ENCODE data around the gene MEIS2.

The MEIS2 gene

DNA sequence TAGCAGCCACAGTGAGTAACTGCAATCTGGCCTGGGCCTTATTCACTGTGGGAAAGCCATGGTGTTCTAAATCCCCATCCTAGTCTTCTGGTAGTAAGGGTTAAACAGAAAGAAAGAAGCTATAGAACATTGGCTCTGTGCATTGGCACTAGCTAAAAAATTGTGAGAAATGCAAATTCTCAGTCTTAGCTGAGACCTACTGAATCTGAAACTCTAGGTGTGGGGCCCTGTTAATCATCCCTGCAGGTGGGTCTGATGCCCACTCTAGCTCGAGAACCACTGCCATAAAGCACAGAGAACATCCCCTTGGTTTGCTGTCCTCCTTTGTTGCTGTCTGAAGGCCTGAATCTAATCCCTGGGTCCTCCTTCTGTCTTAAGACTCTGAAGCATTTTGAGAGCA lies 59.3 kb downstream of the MEIS2 start:
- Histone ChIP-seq H3K4me3 (ENCODE audit: low read length, poor library complexity, severe bottlenecking) (no peak overlapping the region), H3K36me3 (ENCODE audit: insufficient read depth, low read length) (no peaks in the 10 kb centered on the region), H3K4me2 (ENCODE audit: low read depth, low read length, poor library complexity, severe bottlenecking) (no peak overlapping the region), H2AFZ (ENCODE audit: low read length) (no peak overlapping the region), H3K9me3 (ENCODE audit: insufficient read depth, low read depth, low read length) (no peaks in the 10 kb centered on the region), H3F3A (ENCODE audit: low read depth) (no peaks in the 10 kb centered on the region), H3K4me1 (ENCODE audit: insufficient read depth, low read length, poor library complexity, severe bottlenecking) (no peaks in the 10 kb centered on the region), H3K9ac (ENCODE audit: low read depth, low read length, poor library complexity, severe bottlenecking) (no peak overlapping the region), H3K79me2 (ENCODE audit: insufficient read depth, low read length) (no peaks in the 10 kb centered on the region), H3K27me3 (ENCODE audit: insufficient read depth, low read length, poor library complexity, severe bottlenecking) (no peaks in the 10 kb centered on the region), H4K20me1 (ENCODE audit: insufficient read depth, low read length, poor library complexity, severe bottlenecking) (no peaks in the 10 kb centered on the region), H3K9me2 (replicated peaks; ENCODE audit: low read depth, low read length) (no peaks in the 10 kb centered on the region)
- TF ChIP-seq EZH2phosphoT487 (IDR thresholded peaks at IDR 0.05; ENCODE audit: borderline replicate concordance): no peak
- TF ChIP-seq, protein P1, sequence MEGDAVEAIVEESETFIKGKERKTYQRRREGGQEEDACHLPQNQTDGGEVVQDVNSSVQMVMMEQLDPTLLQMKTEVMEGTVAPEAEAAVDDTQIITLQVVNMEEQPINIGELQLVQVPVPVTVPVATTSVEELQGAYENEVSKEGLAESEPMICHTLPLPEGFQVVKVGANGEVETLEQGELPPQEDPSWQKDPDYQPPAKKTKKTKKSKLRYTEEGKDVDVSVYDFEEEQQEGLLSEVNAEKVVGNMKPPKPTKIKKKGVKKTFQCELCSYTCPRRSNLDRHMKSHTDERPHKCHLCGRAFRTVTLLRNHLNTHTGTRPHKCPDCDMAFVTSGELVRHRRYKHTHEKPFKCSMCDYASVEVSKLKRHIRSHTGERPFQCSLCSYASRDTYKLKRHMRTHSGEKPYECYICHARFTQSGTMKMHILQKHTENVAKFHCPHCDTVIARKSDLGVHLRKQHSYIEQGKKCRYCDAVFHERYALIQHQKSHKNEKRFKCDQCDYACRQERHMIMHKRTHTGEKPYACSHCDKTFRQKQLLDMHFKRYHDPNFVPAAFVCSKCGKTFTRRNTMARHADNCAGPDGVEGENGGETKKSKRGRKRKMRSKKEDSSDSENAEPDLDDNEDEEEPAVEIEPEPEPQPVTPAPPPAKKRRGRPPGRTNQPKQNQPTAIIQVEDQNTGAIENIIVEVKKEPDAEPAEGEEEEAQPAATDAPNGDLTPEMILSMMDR (conservative IDR thresholded peaks at IDR 0.05; ENCODE audit: low read length): no peak

DNA sequence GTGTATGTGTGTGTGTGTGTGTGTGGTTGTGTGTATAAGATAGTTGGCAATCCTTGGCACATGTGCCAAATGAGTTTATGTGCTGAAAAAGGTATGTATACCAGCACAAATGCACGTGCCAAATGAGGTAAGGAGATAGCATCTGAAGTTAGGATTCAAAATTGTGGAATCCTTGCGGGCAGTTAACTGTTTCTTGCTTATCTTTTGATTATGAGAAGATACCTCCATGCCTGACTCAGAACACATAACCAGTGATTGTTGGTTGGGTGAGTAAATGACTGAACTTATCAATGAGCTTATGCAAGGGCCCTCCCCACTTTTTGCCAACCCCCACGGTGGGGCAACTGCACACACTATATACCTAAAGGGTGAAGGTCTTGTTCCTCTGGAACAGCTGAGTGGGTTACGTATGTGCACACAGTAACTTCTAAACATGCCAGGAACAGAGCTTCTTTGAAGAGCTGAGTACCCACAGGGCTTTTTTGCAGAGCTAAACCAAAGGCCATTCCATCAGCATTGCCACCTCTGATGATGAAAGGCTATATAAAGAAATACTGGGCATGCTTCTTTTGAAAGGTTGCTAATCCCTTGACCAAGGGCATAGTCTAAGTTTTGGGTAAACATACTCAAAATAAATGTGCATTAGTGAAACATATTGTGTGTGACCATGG lies 60.1 kb downstream of the MEIS2 start:
- H3K27me3 ChIP-seq (ENCODE audit: insufficient read depth, low read length, poor library complexity, severe bottlenecking): no peaks in the 10 kb centered on the region
- H3K36me3 ChIP-seq (ENCODE audit: insufficient read depth, low read length): no peaks in the 10 kb centered on the region
- TF ChIP-seq, protein P1 (conservative IDR thresholded peaks at IDR 0.05; ENCODE audit: low read length): no peak
- TF ChIP-seq EZH2phosphoT487 (IDR thresholded peaks at IDR 0.05; ENCODE audit: borderline replicate concordance): no peak
- no peaks in the 10 kb centered on the region for H4K20me1 ChIP-seq (ENCODE audit: insufficient read depth, low read length, poor library complexity, severe bottlenecking)
- no peak overlapping the region for H3K4me3 ChIP-seq (ENCODE audit: low read length, poor library complexity, severe bottlenecking)
- H2AFZ ChIP-seq (ENCODE audit: low read length): no peak overlapping the region
- no peak overlapping the region for H3K9ac ChIP-seq (ENCODE audit: low read depth, low read length, poor library complexity, severe bottlenecking)
- no peaks in the 10 kb centered on the region for H3K9me3 ChIP-seq (ENCODE audit: insufficient read depth, low read depth, low read length)
- no peak overlapping the region for H3K4me2 ChIP-seq (ENCODE audit: low read depth, low read length, poor library complexity, severe bottlenecking)
- no peaks in the 10 kb centered on the region for H3F3A ChIP-seq (ENCODE audit: low read depth)
- H3K9me2 ChIP-seq (replicated peaks; ENCODE audit: low read depth, low read length): no peaks in the 10 kb centered on the region
- H3K4me1 ChIP-seq (ENCODE audit: insufficient read depth, low read length, poor library complexity, severe bottlenecking): no peaks in the 10 kb centered on the region
- no peaks in the 10 kb centered on the region for H3K79me2 ChIP-seq (ENCODE audit: insufficient read depth, low read length)

DNA sequence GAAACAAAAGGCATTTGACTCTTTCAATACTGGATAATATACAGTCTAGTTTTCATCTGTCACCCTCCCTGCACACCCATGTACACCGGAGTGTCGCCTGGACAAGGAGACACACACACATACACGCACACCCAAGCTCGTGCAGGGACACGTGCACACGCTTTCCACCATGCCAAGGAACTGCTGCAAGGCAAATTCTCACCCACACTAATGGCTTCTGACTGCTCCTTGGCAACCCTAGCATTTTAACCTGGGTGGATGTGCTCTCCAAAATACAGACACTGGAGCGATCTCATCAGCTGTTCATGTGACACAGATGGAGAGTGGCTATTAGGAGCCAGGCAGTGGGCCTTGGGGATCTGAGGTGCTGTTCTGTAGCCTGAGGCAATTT lies 61.6 kb downstream of the MEIS2 start:
- no peak overlapping the region for H3K9ac ChIP-seq (ENCODE audit: low read depth, low read length, poor library complexity, severe bottlenecking)
- no peaks in the 10 kb centered on the region for H4K20me1 ChIP-seq (ENCODE audit: insufficient read depth, low read length, poor library complexity, severe bottlenecking)
- H3K9me2 ChIP-seq (replicated peaks; ENCODE audit: low read depth, low read length): no peaks in the 10 kb centered on the region
- H3K79me2 ChIP-seq (ENCODE audit: insufficient read depth, low read length): no peaks in the 10 kb centered on the region
- no peak overlapping the region for H3K4me3 ChIP-seq (ENCODE audit: low read length, poor library complexity, severe bottlenecking)
- H3K9me3 ChIP-seq (ENCODE audit: insufficient read depth, low read depth, low read length): no peaks in the 10 kb centered on the region
- H3K4me1 ChIP-seq (ENCODE audit: insufficient read depth, low read length, poor library complexity, severe bottlenecking): no peaks in the 10 kb centered on the region
- no peaks in the 10 kb centered on the region for H3K27me3 ChIP-seq (ENCODE audit: insufficient read depth, low read length, poor library complexity, severe bottlenecking)
- no peak overlapping the region for H3K4me2 ChIP-seq (ENCODE audit: low read depth, low read length, poor library complexity, severe bottlenecking)
- no peak overlapping the region for H2AFZ ChIP-seq (ENCODE audit: low read length)
- no peaks in the 10 kb centered on the region for H3F3A ChIP-seq (ENCODE audit: low read depth)
- no peaks in the 10 kb centered on the region for H3K36me3 ChIP-seq (ENCODE audit: insufficient read depth, low read length)
- TF ChIP-seq EZH2phosphoT487 (IDR thresholded peaks at IDR 0.05; ENCODE audit: borderline replicate concordance): no peak
- TF ChIP-seq, protein P1 (conservative IDR thresholded peaks at IDR 0.05; ENCODE audit: low read length): no peak
